ENCODE measurements around the gene GPSM1. TPM values are rescaled to one million over a fixed set of nuclear protein-coding genes. Genes with fewer than 3 reads are reported as not detected.

GPSM1 gene
- polyA plus RNA-seq (2013, experiment 1 of 4): 35.2 TPM
- polyA plus RNA-seq (2013, experiment 2 of 4): 36.8 TPM
- 31.9 TPM for polyA plus RNA-seq (2013, experiment 3 of 4)
- polyA plus RNA-seq (2013, experiment 4 of 4): 33.0 TPM

- Histone ChIP-seq H3K4me3 (ENCODE audit: insufficient read depth, low read depth, low read length) (peak within 1 kb of the TSS; percentile 53), H3K36me3 (ENCODE audit: control insufficient read depth, insufficient read depth, low read length) (no peaks in the 10 kb centered on the region), H3K9me3 (ENCODE audit: control insufficient read depth, low read length) (no peaks in the 10 kb centered on the region), H3K27ac (ENCODE audit: insufficient read depth, low read depth, low read length, poor library complexity, severe bottlenecking) (peak within 1 kb of the TSS; percentile 64), H3K4me1 (ENCODE audit: control insufficient read depth, insufficient read depth, low read length) (peaks cover 43% of the 10 kb centered on the region), H3K27me3 (ENCODE audit: control insufficient read depth, insufficient read depth, low read length, poor library complexity, severe bottlenecking) (no peaks in the 10 kb centered on the region)
- WGBS, 2 experiments: 1% methylated on average over 84 to 87 of the region's 88 CpGs
Measured at GRCh38 chr9:136327304-136327974, at the start of gene GPSM1. TSS of gene GPSM1 (plus strand) at chr9:136327539. CDS start at chr9:136327696, 157 bp downstream.

- Histone ChIP-seq H3K9me3 (ENCODE audit: control insufficient read depth, low read length) (no peaks in the 10 kb centered on the region), H3K27me3 (ENCODE audit: control insufficient read depth, insufficient read depth, low read length, poor library complexity, severe bottlenecking) (no peaks in the 10 kb centered on the region), H3K36me3 (ENCODE audit: control insufficient read depth, insufficient read depth, low read length) (no peaks in the 10 kb centered on the region), H3K4me1 (ENCODE audit: control insufficient read depth, insufficient read depth, low read length) (peaks cover 4% of the 10 kb centered on the region), H3K4me3 (ENCODE audit: insufficient read depth, low read depth, low read length) (no peak overlapping the region), H3K27ac (ENCODE audit: insufficient read depth, low read depth, low read length, poor library complexity, severe bottlenecking) (no peak overlapping the region)
- WGBS, 2 experiments: 93 to 94% methylated on average over 14 of the region's 14 CpGs
Measured at GRCh38 chr9:136277746-136278145, 49.6 kb upstream of the GPSM1 start.

- Histone ChIP-seq H3K4me1 (ENCODE audit: control insufficient read depth, insufficient read depth, low read length) (peaks cover 4% of the 10 kb centered on the region), H3K27ac (ENCODE audit: insufficient read depth, low read depth, low read length, poor library complexity, severe bottlenecking) (no peak overlapping the region), H3K4me3 (ENCODE audit: insufficient read depth, low read depth, low read length) (no peak overlapping the region), H3K27me3 (ENCODE audit: control insufficient read depth, insufficient read depth, low read length, poor library complexity, severe bottlenecking) (no peaks in the 10 kb centered on the region), H3K9me3 (ENCODE audit: control insufficient read depth, low read length) (no peaks in the 10 kb centered on the region), H3K36me3 (ENCODE audit: control insufficient read depth, insufficient read depth, low read length) (no peaks in the 10 kb centered on the region)
- WGBS, 2 experiments: 90 to 92% methylated on average over 9 of the region's 9 CpGs
Measured at GRCh38 chr9:136278221-136278620, 49.1 kb upstream of the GPSM1 start.

GRCh38 chr9:136278894-136279293 is 48.4 kb upstream of the GPSM1 start:
- Histone ChIP-seq H3K36me3 (ENCODE audit: control insufficient read depth, insufficient read depth, low read length) (no peaks in the 10 kb centered on the region), H3K27me3 (ENCODE audit: control insufficient read depth, insufficient read depth, low read length, poor library complexity, severe bottlenecking) (no peaks in the 10 kb centered on the region), H3K9me3 (ENCODE audit: control insufficient read depth, low read length) (no peaks in the 10 kb centered on the region), H3K4me3 (ENCODE audit: insufficient read depth, low read depth, low read length) (no peak overlapping the region), H3K4me1 (ENCODE audit: control insufficient read depth, insufficient read depth, low read length) (peaks cover 8% of the 10 kb centered on the region), H3K27ac (ENCODE audit: insufficient read depth, low read depth, low read length, poor library complexity, severe bottlenecking) (no peak overlapping the region)
- WGBS, 2 experiments: 90 to 96% methylated on average over 1 of the region's 1 CpG

GRCh38 chr9:136279471-136279870 is 47.9 kb upstream of the GPSM1 start:
- H3K4me3 ChIP-seq (ENCODE audit: insufficient read depth, low read depth, low read length): no peak overlapping the region
- H3K4me1 ChIP-seq (ENCODE audit: control insufficient read depth, insufficient read depth, low read length): peaks cover 8% of the 10 kb centered on the region
- 89% methylated on average over 6 of the region's 6 CpGs for WGBS, 2 experiments
- no peaks in the 10 kb centered on the region for H3K36me3 ChIP-seq (ENCODE audit: control insufficient read depth, insufficient read depth, low read length)
- no peaks in the 10 kb centered on the region for H3K9me3 ChIP-seq (ENCODE audit: control insufficient read depth, low read length)
- H3K27me3 ChIP-seq (ENCODE audit: control insufficient read depth, insufficient read depth, low read length, poor library complexity, severe bottlenecking): no peaks in the 10 kb centered on the region
- no peak overlapping the region for H3K27ac ChIP-seq (ENCODE audit: insufficient read depth, low read depth, low read length, poor library complexity, severe bottlenecking)

GRCh38 chr9:136280535-136281315 is 46.6 kb upstream of the GPSM1 start:
- H3K4me3 ChIP-seq (ENCODE audit: insufficient read depth, low read depth, low read length): no peak overlapping the region
- no peaks in the 10 kb centered on the region for H3K9me3 ChIP-seq (ENCODE audit: control insufficient read depth, low read length)
- no peaks in the 10 kb centered on the region for H3K36me3 ChIP-seq (ENCODE audit: control insufficient read depth, insufficient read depth, low read length)
- H3K27me3 ChIP-seq (ENCODE audit: control insufficient read depth, insufficient read depth, low read length, poor library complexity, severe bottlenecking): no peaks in the 10 kb centered on the region
- WGBS, 2 experiments: 91 to 92% methylated on average over 16 of the region's 16 CpGs
- peaks cover 7% of the 10 kb centered on the region for H3K4me1 ChIP-seq (ENCODE audit: control insufficient read depth, insufficient read depth, low read length)
- no peak overlapping the region for H3K27ac ChIP-seq (ENCODE audit: insufficient read depth, low read depth, low read length, poor library complexity, severe bottlenecking)

- H3K4me3 ChIP-seq (ENCODE audit: insufficient read depth, low read depth, low read length): no peak overlapping the region
- H3K36me3 ChIP-seq (ENCODE audit: control insufficient read depth, insufficient read depth, low read length): no peaks in the 10 kb centered on the region
- H3K27ac ChIP-seq (ENCODE audit: insufficient read depth, low read depth, low read length, poor library complexity, severe bottlenecking): no peak overlapping the region
- peaks cover 3% of the 10 kb centered on the region for H3K4me1 ChIP-seq (ENCODE audit: control insufficient read depth, insufficient read depth, low read length)
- whole genome bisulfite sequencing, 2 experiments: 91 to 92% methylated on average over 39 of the region's 39 CpGs
- no peaks in the 10 kb centered on the region for H3K9me3 ChIP-seq (ENCODE audit: control insufficient read depth, low read length)
- no peaks in the 10 kb centered on the region for H3K27me3 ChIP-seq (ENCODE audit: control insufficient read depth, insufficient read depth, low read length, poor library complexity, severe bottlenecking)
Measured at GRCh38 chr9:136281421-136282271, 45.7 kb upstream of the GPSM1 start.

- no peaks in the 10 kb centered on the region for H3K27me3 ChIP-seq (ENCODE audit: control insufficient read depth, insufficient read depth, low read length, poor library complexity, severe bottlenecking)
- no peaks in the 10 kb centered on the region for H3K36me3 ChIP-seq (ENCODE audit: control insufficient read depth, insufficient read depth, low read length)
- H3K4me3 ChIP-seq (ENCODE audit: insufficient read depth, low read depth, low read length): no peak overlapping the region
- 90 to 91% methylated on average over 14 of the region's 14 CpGs for WGBS, 2 experiments
- peaks cover 3% of the 10 kb centered on the region for H3K4me1 ChIP-seq (ENCODE audit: control insufficient read depth, insufficient read depth, low read length)
- H3K9me3 ChIP-seq (ENCODE audit: control insufficient read depth, low read length): no peaks in the 10 kb centered on the region
- H3K27ac ChIP-seq (ENCODE audit: insufficient read depth, low read depth, low read length, poor library complexity, severe bottlenecking): no peak overlapping the region
Measured at GRCh38 chr9:136282272-136282861, 45.0 kb upstream of the GPSM1 start.

- Histone ChIP-seq H3K4me1 (ENCODE audit: control insufficient read depth, insufficient read depth, low read length) (peaks cover 3% of the 10 kb centered on the region), H3K27me3 (ENCODE audit: control insufficient read depth, insufficient read depth, low read length, poor library complexity, severe bottlenecking) (no peaks in the 10 kb centered on the region), H3K36me3 (ENCODE audit: control insufficient read depth, insufficient read depth, low read length) (no peaks in the 10 kb centered on the region), H3K4me3 (ENCODE audit: insufficient read depth, low read depth, low read length) (no peak overlapping the region), H3K27ac (ENCODE audit: insufficient read depth, low read depth, low read length, poor library complexity, severe bottlenecking) (no peak overlapping the region), H3K9me3 (ENCODE audit: control insufficient read depth, low read length) (no peaks in the 10 kb centered on the region)
- 50 to 52% methylated on average over 32 of the region's 32 CpGs for WGBS, 2 experiments
Measured at GRCh38 chr9:136283291-136284235, 43.8 kb upstream of the GPSM1 start.

Data from ectodermal cell (in vitro differentiated cells).